ENCODE measurements around the gene C11orf24. TPM values are rescaled to one million over a fixed set of nuclear protein-coding genes. Genes with fewer than 3 reads are reported as not detected.
A peak's percentile ranks its signal among the peaks of the same experiment; 100 is the strongest.

C11orf24 gene
- total and polyA plus RNA-seq, 9 of the 15 experiments (the other 6 are each of a cell fraction or from before 2014, with no cell fraction given), result 2.0 to 65.2 (median 32.5) TPM

- TF ChIP-seq, protein P1, sequence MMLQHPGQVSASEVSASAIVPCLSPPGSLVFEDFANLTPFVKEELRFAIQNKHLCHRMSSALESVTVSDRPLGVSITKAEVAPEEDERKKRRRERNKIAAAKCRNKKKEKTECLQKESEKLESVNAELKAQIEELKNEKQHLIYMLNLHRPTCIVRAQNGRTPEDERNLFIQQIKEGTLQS (IDR thresholded peaks at IDR 0.05), result no peak
- TF ChIP-seq, protein P1 (CRISPR knock-in tag; conservative IDR thresholded peaks at IDR 0.05), result no peak
- no peak for TF ChIP-seq ZNF717 (CRISPR knock-in tag; IDR thresholded peaks at IDR 0.05)
- TF ChIP-seq ELF4 (CRISPR knock-in tag; IDR thresholded peaks at IDR 0.05), result no peak
- TF ChIP-seq RBM15 (IDR thresholded peaks at IDR 0.05; ENCODE audit: insufficient read depth, low read length), result no peak
- no peak for TF ChIP-seq ZNF3 (CRISPR knock-in tag; IDR thresholded peaks at IDR 0.05)
- no peak for TF ChIP-seq SMARCC2 (IDR thresholded peaks at IDR 0.05; ENCODE audit: low read depth)
- no peak for TF ChIP-seq HOXB6 (CRISPR knock-in tag; IDR thresholded peaks at IDR 0.05; ENCODE audit: borderline replicate concordance)
These were observed 21.9 kb upstream of the C11orf24 start (continued) for GRCh38 chr11:68293708-68294107.

DNA sequence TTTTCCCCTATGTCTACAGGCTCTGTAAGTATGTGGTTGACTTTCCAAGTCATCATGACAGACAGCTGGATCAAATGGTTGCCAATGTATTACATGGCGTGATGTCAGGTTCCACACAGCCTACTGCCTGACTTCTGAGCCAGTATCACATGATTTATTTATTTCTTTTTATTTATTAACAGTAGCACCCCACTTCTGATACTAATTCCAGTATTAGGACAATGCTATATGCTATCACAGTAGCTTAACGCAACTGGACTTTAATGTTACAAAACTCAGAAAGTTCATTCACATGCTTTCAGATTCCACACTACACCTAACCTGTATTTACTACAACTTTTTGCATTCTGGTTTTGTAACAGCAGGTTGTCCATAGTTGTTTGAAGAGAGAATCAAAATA, 17.7 kb upstream of the C11orf24 start:
- no peak overlapping the region for H2AFZ ChIP-seq (ENCODE audit: low read depth, low read length)
- FAIRE-seq, result no peak
- no peak for ATAC-seq
- no peak overlapping the region for H3K27ac ChIP-seq (ENCODE audit: extremely low read depth, low read depth, low read length)
- no peak overlapping the region for H3K4me3 ChIP-seq
- H4K20me1 ChIP-seq (replicated peaks; ENCODE audit: control insufficient read depth, insufficient read depth, low read length), result no peaks in the 10 kb centered on the region
- no peaks in the 10 kb centered on the region for H3K36me3 ChIP-seq (ENCODE audit: control insufficient read depth, insufficient read depth, low read length)
- TF ChIP-seq ZNF707 (CRISPR knock-in tag; conservative IDR thresholded peaks at IDR 0.05) (peak; percentile 95), LEF1 (IDR thresholded peaks at IDR 0.05) (no peak), ZKSCAN1 (IDR thresholded peaks at IDR 0.05; ENCODE audit: low read depth, low read length) (no peak), TRIM28 (IDR thresholded peaks at IDR 0.05) (peak; percentile 82), CBX3 (IDR thresholded peaks at IDR 0.05; ENCODE audit: borderline replicate concordance in 1 of 2, low read length in 2 of 2) (peak in 1 of 2 experiments; percentile 46; a peak in 1 of 3 replicates), NFE2 (IDR thresholded peaks at IDR 0.05; ENCODE audit: low read depth) (no peak), STAT5B (CRISPR knock-in tag; IDR thresholded peaks at IDR 0.05) (no peak), FOXA3 (CRISPR knock-in tag; conservative IDR thresholded peaks at IDR 0.05 in 1 of 2, IDR thresholded peaks at IDR 0.05 in 1 of 2) (no peak), RBM14 (IDR thresholded peaks at IDR 0.05; ENCODE audit: borderline replicate concordance, insufficient read depth, low read depth, low read length) (no peak)
- TF ChIP-seq, protein P2, sequence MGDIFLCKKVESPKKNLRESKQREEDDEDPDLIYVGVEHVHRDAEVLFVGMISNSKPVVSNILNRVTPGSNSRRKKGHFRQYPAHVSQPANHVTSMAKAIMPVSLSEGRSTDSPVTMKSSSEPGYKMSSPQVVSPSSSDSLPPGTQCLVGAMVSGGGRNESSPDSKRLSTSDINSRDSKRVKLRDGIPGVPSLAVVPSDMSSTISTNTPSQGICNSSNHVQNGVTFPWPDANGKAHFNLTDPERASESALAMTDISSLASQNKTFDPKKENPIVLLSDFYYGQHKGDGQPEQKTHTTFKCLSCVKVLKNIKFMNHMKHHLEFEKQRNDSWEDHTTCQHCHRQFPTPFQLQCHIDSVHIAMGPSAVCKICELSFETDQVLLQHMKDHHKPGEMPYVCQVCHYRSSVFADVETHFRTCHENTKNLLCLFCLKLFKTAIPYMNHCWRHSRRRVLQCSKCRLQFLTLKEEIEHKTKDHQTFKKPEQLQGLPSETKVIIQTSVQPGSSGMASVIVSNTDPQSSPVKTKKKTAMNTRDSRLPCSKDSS (IDR thresholded peaks at IDR 0.05; ENCODE audit: low read depth, partially characterized antibody), result peak; percentile 48
- no peaks in the 10 kb centered on the region for H3K27me3 ChIP-seq (ENCODE audit: control insufficient read depth in 2 of 2, insufficient read depth in 2 of 2, low read length in 2 of 2)
- DNase-seq (ENCODE audit: extremely low read depth in 1 of 4, low spot score in 3 of 4), result no peak
- no TSS peak for BruUV-seq (replicated peaks)
- WGBS (ENCODE audit: insufficient coverage, low coverage, missing lambda C conversion rate), result 12% methylated on average over 2 of the region's 2 CpGs
- no peak overlapping the region for H3K9ac ChIP-seq (ENCODE audit: insufficient read depth in 1 of 2, low read depth in 2 of 2, low read length in 2 of 2)
- H3K79me2 ChIP-seq (ENCODE audit: control insufficient read depth, insufficient read depth, low read length), result no peaks in the 10 kb centered on the region
- intact Hi-C loops (cut with micrococcal nuclease), result no loop called here
- peaks cover 0 to 2% of the 10 kb centered on the region in 2 experiments; a peak in 1 of 5 replicates for H3K4me1 ChIP-seq (replicated peaks in 1 of 2; ENCODE audit: control insufficient read depth in 2 of 2, insufficient read depth in 2 of 2, low read length in 2 of 2)
- CTCF ChIA-PET (ENCODE audit: low intra/inter-chr PET ratio), result no interaction called here
- H3K9me1 ChIP-seq (ENCODE audit: control insufficient read depth, insufficient read depth, low read length), result no peaks in the 10 kb centered on the region
- H3K4me2 ChIP-seq (ENCODE audit: insufficient read depth, low read length), result no peak overlapping the region
- POLR2A ChIA-PET, result interaction anchor here (1.8 kb wide), 1 partner anchor 24 kb away, joined by 3 read pairs; no protein-coding TSS in a partner anchor
- H3K9me3 ChIP-seq (replicated peaks; ENCODE audit: control insufficient read depth, insufficient read depth, low read depth, low read length), result peaks cover 7% of the 10 kb centered on the region; the same call in 1 of the 2 replicates
- in situ Hi-C loops (cut with MboI), result no loop called here
